T-cell (primary cell): Measurements from ENCODE around the gene CARS1. TPM values are rescaled to one million over a fixed set of nuclear protein-coding genes. Genes with fewer than 3 reads are reported as not detected.

Source experiments
- ATAC-seq, 4 experiments: fragments of 200-7000 bp in 3 of 4; fragments of 150-1000 bp in 1 of 4; cut with Tn5 transposase; replicated peaks in 1 of 4; 1 replicate in 3 of 4; 2 replicates in 1 of 4; pipeline ENCODE4 v1.10.0; 2021; ENCODE audit warnings: moderate library complexity in 3 of 4, mild to moderate bottlenecking in 2 of 4, moderate number of reproducible peaks in 1 of 4
- CTCF ChIA-PET, 2 donors: fragments of 300-600 bp; sonication (Branson Sonifier 250); formaldehyde crosslinking; loops; one replicate each; lab custom pipeline; 2022; ENCODE audit warnings: antibody characterized with exemption in 2 of 2; lab: Charles Lee
- POLR2A ChIA-PET, 2 donors: fragments of 300-600 bp; sonication (Branson Sonifier 250); formaldehyde crosslinking; loops; one replicate each; lab custom pipeline; 2022; ENCODE audit warnings: antibody characterized with exemption in 2 of 2; lab: Charles Lee
- DNase-seq, 35 experiments: peaks; one replicate each; pipeline versions ENCODE4 v3.0.0 to v3.0.0-alpha.2; 2013 to 2023
- H3K27ac ChIP-seq: one replicate; pipeline ENCODE4 v1.5.1; 2013; ENCODE audit warnings: low read length
- H3K27me3 ChIP-seq, 2 experiments: replicated peaks in 1 of 2; 1 replicate in 1 of 2; 2 replicates in 1 of 2; pipeline versions ENCODE4 v1.6.1 to v1.7.0; 2013; ENCODE audit warnings: low read length in 1 of 2, mixed read lengths in 1 of 2; ENCODE audit not compliant: control insufficient read depth in 2 of 2, insufficient read depth in 2 of 2; ENCODE audit errors: extremely low read depth in 1 of 2
- H3K36me3 ChIP-seq, 2 donors: 1 replicate in 1 of 2; 2 replicates in 1 of 2; pipeline versions ENCODE4 v1.6.1 to v1.7.0; 2013; ENCODE audit warnings: low read length in 1 of 2; ENCODE audit not compliant: control insufficient read depth in 2 of 2, insufficient read depth in 1 of 2; ENCODE audit errors: extremely low read depth in 1 of 2
- H3K4me1 ChIP-seq, 2 experiments: 1 replicate in 1 of 2; 2 replicates in 1 of 2; pipeline versions ENCODE4 v1.6.1 to v1.7.0; 2013; ENCODE audit warnings: low read length in 2 of 2, mixed read lengths in 1 of 2; ENCODE audit not compliant: insufficient read depth in 2 of 2, control insufficient read depth in 1 of 2; ENCODE audit errors: extremely low read depth in 1 of 2
- H3K4me3 ChIP-seq, 2 donors: 1 replicate in 1 of 2; 2 replicates in 1 of 2; pipeline versions ENCODE4 v1.5.1 to v1.7.0; 2013; ENCODE audit warnings: mild to moderate bottlenecking in 2 of 2, low read length in 1 of 2, moderate library complexity in 1 of 2; ENCODE audit not compliant: control insufficient read depth in 1 of 2; ENCODE audit errors: extremely low read depth in 1 of 2
- H3K9me3 ChIP-seq: 2 replicates; pipeline ENCODE4 v1.7.0; 2013
- H3K27ac Mint-ChIP-seq, 2 donors: one replicate each; pipeline ENCODE4 v1.8.0; 2020 to 2021; ENCODE audit warnings: mild to moderate bottlenecking in 2 of 2, mixed read lengths in 2 of 2
- H3K27me3 Mint-ChIP-seq, 2 donors: one replicate each; pipeline ENCODE4 v1.8.0; 2021 to 2022; ENCODE audit warnings: mixed read lengths in 2 of 2
- H3K36me3 Mint-ChIP-seq: one replicate; pipeline ENCODE4 v1.8.0; 2021; ENCODE audit warnings: mixed read lengths
- H3K4me1 Mint-ChIP-seq, 3 donors: one replicate each; pipeline ENCODE4 v1.8.0; 2020 to 2022; ENCODE audit warnings: mixed read lengths in 3 of 3, mild to moderate bottlenecking in 1 of 3
- H3K4me3 Mint-ChIP-seq, 3 donors: one replicate each; pipeline ENCODE4 v1.8.0; 2020 to 2022; ENCODE audit warnings: mild to moderate bottlenecking in 3 of 3, mixed read lengths in 3 of 3, moderate library complexity in 3 of 3
- H3K9me3 Mint-ChIP-seq, 3 donors: one replicate each; pipeline ENCODE4 v1.8.0; 2020 to 2022; ENCODE audit warnings: mixed read lengths in 3 of 3
- WGBS: methylation state at CpG from one replicate; pipeline ENCODE4 v1.1.5; 2013; ENCODE audit warnings: missing lambda C conversion rate; ENCODE audit not compliant: insufficient coverage; 5-methylcytosine and 5-hydroxymethylcytosine counted together
- total RNA-seq, 35 experiments: library from RNA in 6 of 35; stranded (reverse) in 6 of 35; fragments of 120-200 nt in 1 of 35; gene quantifications; one replicate each; pipeline versions ENCODE4 v1.2.1 to v1.2.4 and lab custom pipeline; 2013 to 2026

CARS1 gene
- total RNA-seq, 5 donors from 2014 or later (not counting 1 experiment from before 2014, with no cell fraction given), result 45.3 to 113 (median 109) TPM

DNA sequence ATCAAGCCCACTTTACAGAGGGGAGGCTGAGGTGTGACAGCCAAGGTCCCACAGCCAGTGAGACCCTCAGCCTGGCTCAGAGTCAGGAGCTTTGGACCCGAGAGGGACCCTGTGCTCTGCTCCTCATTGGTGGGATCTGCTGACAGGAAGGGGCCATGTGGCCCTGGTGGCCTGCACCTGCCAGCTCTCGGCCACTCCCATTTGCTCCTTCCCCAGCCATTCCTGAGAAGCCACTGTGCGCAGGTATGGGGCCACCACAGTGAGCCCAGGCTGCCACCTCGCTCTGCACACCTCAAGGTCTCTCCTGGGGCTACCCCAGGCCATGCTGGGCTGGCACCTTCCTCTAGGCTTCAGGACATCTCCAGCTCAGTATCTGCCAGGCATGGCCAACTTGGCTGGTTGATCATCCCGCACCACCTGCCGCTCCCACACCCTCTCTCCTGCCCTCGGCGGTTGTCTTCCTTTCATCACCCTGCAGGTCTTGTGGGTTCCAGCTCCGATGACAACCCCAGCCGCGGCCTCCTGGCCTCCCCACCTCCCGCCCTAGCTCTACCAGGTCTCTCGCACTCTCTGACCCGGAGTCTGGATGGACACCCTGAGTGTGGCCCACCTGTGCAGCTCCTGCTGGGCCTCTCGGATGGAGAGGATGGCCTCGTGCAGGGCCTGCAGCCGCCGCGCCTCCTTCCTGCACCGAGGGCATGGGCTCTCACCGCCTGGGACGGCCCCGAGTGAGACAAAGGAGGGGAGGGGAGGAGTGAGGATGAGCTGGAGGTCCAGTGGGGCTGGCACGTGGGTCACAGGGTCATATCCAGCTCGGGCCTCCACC lies 32.2 kb upstream of the CARS1 start:
- H3K36me3 ChIP-seq, result no peaks in the 10 kb centered on the region
- CTCF ChIA-PET, result interaction anchor here (0.6 to 0.9 kb wide), 2 partner anchors 97 to 556 kb away, joined by 3 read pairs; partner anchors contain the start of gene NAP1L4 (in 1 of the 2)
- H3K4me1 ChIP-seq, result peaks cover 0 to 7% of the 10 kb centered on the region in 2 experiments
- H3K4me3 ChIP-seq, result no peak overlapping the region
- Mint-ChIP-seq H3K4me1 (peaks cover 0 to 1% (median 0%) of the 10 kb centered on the region in 3 donors), H3K27ac (no peak overlapping the region), H3K4me3 (no peak overlapping the region), H3K27me3 (peaks cover 0 to 8% of the 10 kb centered on the region in 2 donors), H3K9me3 (no peaks in the 10 kb centered on the region), H3K36me3 (no peaks in the 10 kb centered on the region)
- POLR2A ChIA-PET, result no interaction called here
- DNase-seq, result no peak
- WGBS, result 93% methylated on average over 17 of the region's 25 CpGs
- H3K9me3 ChIP-seq, result no peaks in the 10 kb centered on the region
- no peak overlapping the region for H3K27ac ChIP-seq
- ATAC-seq, result no peak
- H3K27me3 ChIP-seq, result peaks cover 0 to 38% of the 10 kb centered on the region in 2 experiments

DNA sequence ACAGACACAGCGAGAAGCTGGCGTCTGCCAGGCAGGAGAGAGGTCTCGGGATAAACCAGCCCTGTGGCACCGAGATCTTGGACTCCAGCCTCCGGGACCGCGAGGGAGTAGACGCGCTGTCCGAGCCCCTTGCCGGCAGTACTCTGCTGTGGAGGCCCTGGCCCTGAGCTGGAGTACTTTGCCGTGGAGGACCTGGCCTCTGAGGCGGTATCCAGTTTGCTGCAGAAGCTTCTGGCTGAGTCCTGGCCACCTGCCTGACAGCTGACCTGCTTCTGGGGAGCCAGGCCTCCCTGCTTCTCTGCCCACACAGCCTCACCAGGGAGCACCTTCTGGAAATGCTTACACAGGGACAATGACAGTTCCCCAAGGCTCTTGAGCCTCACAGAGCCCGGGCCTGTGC lies 31.6 kb upstream of the CARS1 start:
- ChIA-PET CTCF (interaction anchor here in 1 of 2 donors (0.6 kb wide), 1 partner anchor 97 kb away, joined by 3 read pairs; the partner anchor contains the start of gene NAP1L4), POLR2A (no interaction called here)
- WGBS, result 96% methylated on average over 14 of the region's 14 CpGs
- H3K4me3 ChIP-seq, result no peak overlapping the region
- Mint-ChIP-seq H3K9me3 (no peaks in the 10 kb centered on the region), H3K27ac (no peak overlapping the region), H3K4me1 (peaks cover 0 to 1% (median 0%) of the 10 kb centered on the region in 3 donors), H3K27me3 (peaks cover 0 to 8% of the 10 kb centered on the region in 2 donors), H3K36me3 (no peaks in the 10 kb centered on the region), H3K4me3 (no peak overlapping the region)
- H3K36me3 ChIP-seq, result no peaks in the 10 kb centered on the region
- ATAC-seq (no peak), DNase-seq (no peak)
- H3K27me3 ChIP-seq, result peaks cover 0 to 37% of the 10 kb centered on the region in 2 experiments
- H3K27ac ChIP-seq, result no peak overlapping the region
- H3K9me3 ChIP-seq, result no peaks in the 10 kb centered on the region
- H3K4me1 ChIP-seq, result peaks cover 0 to 7% of the 10 kb centered on the region in 2 experiments

- H3K9me3 Mint-ChIP-seq, result no peaks in the 10 kb centered on the region
These were observed 30.9 kb upstream of the CARS1 start for GRCh38 chr11:3087821-3088800.

DNA sequence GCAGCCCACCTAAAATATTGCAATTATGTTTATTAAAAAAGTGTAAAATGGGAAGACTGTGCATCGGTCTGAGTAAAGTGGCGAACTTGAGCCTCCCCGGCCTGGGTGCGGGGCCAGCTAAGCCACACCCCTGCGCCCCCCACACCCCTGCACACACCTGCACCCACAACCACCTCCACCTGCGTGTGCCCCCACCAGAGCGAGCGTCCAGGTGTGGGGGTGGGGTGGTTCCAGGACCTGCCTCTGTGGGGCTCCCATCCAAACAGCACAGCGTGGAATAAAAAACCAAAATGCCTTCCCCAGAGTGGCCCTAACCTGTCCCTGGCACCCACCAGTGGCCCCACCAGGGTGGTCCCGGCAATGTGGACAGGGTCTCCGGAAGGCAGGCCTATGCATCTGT lies 30.1 kb upstream of the CARS1 start:
- Histone ChIP-seq H3K27me3 (peaks cover 0 to 32% of the 10 kb centered on the region in 2 experiments), H3K36me3 (no peaks in the 10 kb centered on the region), H3K4me1 (peaks cover 0 to 7% of the 10 kb centered on the region in 2 experiments), H3K4me3 (no peak overlapping the region), H3K27ac (no peak overlapping the region), H3K9me3 (no peaks in the 10 kb centered on the region)
- 80% methylated on average over 1 of the region's 11 CpGs for WGBS
- Mint-ChIP-seq H3K27ac (no peak overlapping the region), H3K36me3 (no peaks in the 10 kb centered on the region), H3K27me3 (peaks cover 0 to 8% of the 10 kb centered on the region in 2 donors), H3K4me3 (no peak overlapping the region), H3K9me3 (no peaks in the 10 kb centered on the region), H3K4me1 (peaks cover 0 to 1% (median 0%) of the 10 kb centered on the region in 3 donors)
- ATAC-seq (no peak), DNase-seq (no peak)
- ChIA-PET CTCF (interaction anchor here in 1 of 2 donors (0.6 kb wide), 1 partner anchor 113 kb away, joined by 4 read pairs; no protein-coding TSS in a partner anchor), POLR2A (no interaction called here)

More at GRCh38 chr11:3087821-3088800, 30.9 kb upstream of the CARS1 start:
- Mint-ChIP-seq H3K27ac (no peak overlapping the region), H3K4me3 (no peak overlapping the region), H3K36me3 (no peaks in the 10 kb centered on the region), H3K4me1 (peaks cover 0 to 1% (median 0%) of the 10 kb centered on the region in 3 donors), H3K27me3 (peaks cover 0 to 8% of the 10 kb centered on the region in 2 donors)
- peaks cover 0 to 7% of the 10 kb centered on the region in 2 experiments for H3K4me1 ChIP-seq
- peaks cover 0 to 38% of the 10 kb centered on the region in 2 experiments for H3K27me3 ChIP-seq
- ATAC-seq (no peak), DNase-seq (no peak)
- no peak overlapping the region for H3K27ac ChIP-seq
- H3K4me3 ChIP-seq, result no peak overlapping the region
- H3K36me3 ChIP-seq, result no peaks in the 10 kb centered on the region
- no peaks in the 10 kb centered on the region for H3K9me3 ChIP-seq
- CTCF ChIA-PET, result no interaction called here
- 83% methylated on average over 21 of the region's 24 CpGs for WGBS
- POLR2A ChIA-PET, result no interaction called here

DNA sequence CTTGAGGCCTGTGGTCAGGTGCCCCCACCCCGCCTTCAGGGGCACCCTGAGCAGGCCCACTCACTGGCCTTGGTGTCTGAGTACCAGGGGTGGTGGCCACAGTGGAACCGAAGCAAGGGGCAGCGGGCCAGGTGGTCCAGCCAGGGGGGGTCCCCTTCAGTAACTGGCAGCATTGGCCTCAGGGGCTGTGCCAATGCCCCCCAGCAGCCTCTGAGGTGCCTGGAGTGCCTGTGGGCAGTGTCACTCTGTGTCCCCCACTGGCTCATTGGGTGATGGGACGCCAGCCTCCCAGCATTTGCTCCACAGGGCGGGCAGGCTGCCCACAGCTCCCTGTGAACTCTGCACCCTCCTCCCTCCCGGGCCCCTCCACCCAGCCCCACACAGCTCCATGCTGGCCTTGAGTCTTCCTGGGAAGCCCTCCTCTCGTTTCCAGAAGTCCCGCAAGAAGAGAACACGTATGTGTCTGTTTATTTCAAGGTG lies 29.5 kb upstream of the CARS1 start:
- 80% methylated on average over 6 of the region's 9 CpGs for WGBS
- ATAC-seq, result no peak
- DNase-seq, result no peak
- Histone ChIP-seq H3K4me3 (no peak overlapping the region), H3K27me3 (peaks cover 0 to 29% of the 10 kb centered on the region in 2 experiments), H3K9me3 (no peaks in the 10 kb centered on the region), H3K4me1 (peaks cover 0 to 3% of the 10 kb centered on the region in 2 experiments), H3K27ac (no peak overlapping the region), H3K36me3 (no peaks in the 10 kb centered on the region)
- Mint-ChIP-seq H3K36me3 (no peaks in the 10 kb centered on the region), H3K9me3 (no peaks in the 10 kb centered on the region), H3K4me3 (no peak overlapping the region), H3K4me1 (no peaks in the 10 kb centered on the region), H3K27me3 (peaks cover 0 to 5% of the 10 kb centered on the region in 2 donors), H3K27ac (no peak overlapping the region)
- ChIA-PET CTCF (interaction anchor here in 1 of 2 donors (0.6 kb wide), 1 partner anchor 112 kb away, joined by 4 read pairs; no protein-coding TSS in a partner anchor), POLR2A (no interaction called here)

DNA sequence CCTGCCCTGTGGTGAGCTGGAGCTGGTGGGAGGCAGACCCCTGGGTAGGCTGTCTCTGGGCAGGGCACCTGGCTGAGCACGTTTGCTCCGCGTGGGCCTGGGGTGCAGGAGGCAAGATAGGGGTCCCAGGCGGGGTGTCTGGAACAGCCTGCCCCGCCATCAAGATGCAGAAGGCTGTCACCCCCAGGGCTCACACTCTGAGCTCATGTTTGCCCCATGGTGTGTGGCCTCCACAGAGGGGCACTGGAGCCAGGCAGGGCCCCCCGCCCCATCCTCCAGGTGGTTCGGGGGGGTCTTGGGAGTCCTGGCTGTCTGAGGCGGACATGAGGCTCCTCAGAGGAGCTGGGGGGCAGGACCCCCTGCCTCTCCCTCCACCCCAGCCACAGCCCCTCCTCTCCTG lies 28.9 kb upstream of the CARS1 start:
- Mint-ChIP-seq H3K27me3 (peaks cover 0 to 5% of the 10 kb centered on the region in 2 donors), H3K36me3 (no peaks in the 10 kb centered on the region), H3K4me1 (no peaks in the 10 kb centered on the region), H3K4me3 (no peak overlapping the region), H3K9me3 (no peaks in the 10 kb centered on the region), H3K27ac (no peak overlapping the region)
- CTCF ChIA-PET, result no interaction called here
- WGBS, result 86% methylated on average over 5 of the region's 8 CpGs
- ATAC-seq, result no peak
- DNase-seq, result no peak
- Histone ChIP-seq H3K36me3 (no peaks in the 10 kb centered on the region), H3K4me1 (no peaks in the 10 kb centered on the region), H3K9me3 (no peaks in the 10 kb centered on the region), H3K27ac (no peak overlapping the region), H3K4me3 (no peak overlapping the region), H3K27me3 (peaks cover 0 to 29% of the 10 kb centered on the region in 2 experiments)
- POLR2A ChIA-PET, result no interaction called here
